PFSK-1 (cell line): ENCODE measurements around the gene LAGE3.

ENCODE experiments used
- FOXP2 ChIP-seq: optimal IDR thresholded peaks from 2 replicates; pipeline ENCODE3; 2011; ENCODE audit warnings: borderline replicate concordance, control low read depth, inconsistent platforms; ENCODE audit not compliant: insufficient read depth; ENCODE audit errors: extremely low read length, extremely low read depth
- POLR2AphosphoS5 ChIP-seq: IDR thresholded peaks from 2 replicates; pipeline ENCODE4 v1.6.1; 2012; ENCODE audit warnings: low read depth, mild to moderate bottlenecking, control low read depth, low read length, moderate library complexity
- SIN3A ChIP-seq: IDR thresholded peaks from 2 replicates; pipeline ENCODE4 v1.6.1; 2012; ENCODE audit warnings: mild to moderate bottlenecking, low read length, moderate library complexity, borderline replicate concordance; ENCODE audit not compliant: insufficient read depth
- TAF1 ChIP-seq: IDR thresholded peaks from 2 replicates; pipeline ENCODE4 v1.6.1; 2012; ENCODE audit warnings: low read length, control low read depth, borderline replicate concordance; ENCODE audit not compliant: insufficient read depth
- TF ChIP-seq, protein P1 (sequence below), 2 experiments: IDR thresholded peaks; 2 replicates each; pipeline versions ENCODE4 v1.6.1 to v1.8.0; 2011 to 2012; ENCODE audit warnings: low read depth in 2 of 2, low read length in 2 of 2, control low read depth in 1 of 2, inconsistent platforms in 1 of 2, mild to moderate bottlenecking in 1 of 2, moderate library complexity in 1 of 2; ENCODE audit not compliant: insufficient read depth in 1 of 2

LAGE3 gene

DNA sequence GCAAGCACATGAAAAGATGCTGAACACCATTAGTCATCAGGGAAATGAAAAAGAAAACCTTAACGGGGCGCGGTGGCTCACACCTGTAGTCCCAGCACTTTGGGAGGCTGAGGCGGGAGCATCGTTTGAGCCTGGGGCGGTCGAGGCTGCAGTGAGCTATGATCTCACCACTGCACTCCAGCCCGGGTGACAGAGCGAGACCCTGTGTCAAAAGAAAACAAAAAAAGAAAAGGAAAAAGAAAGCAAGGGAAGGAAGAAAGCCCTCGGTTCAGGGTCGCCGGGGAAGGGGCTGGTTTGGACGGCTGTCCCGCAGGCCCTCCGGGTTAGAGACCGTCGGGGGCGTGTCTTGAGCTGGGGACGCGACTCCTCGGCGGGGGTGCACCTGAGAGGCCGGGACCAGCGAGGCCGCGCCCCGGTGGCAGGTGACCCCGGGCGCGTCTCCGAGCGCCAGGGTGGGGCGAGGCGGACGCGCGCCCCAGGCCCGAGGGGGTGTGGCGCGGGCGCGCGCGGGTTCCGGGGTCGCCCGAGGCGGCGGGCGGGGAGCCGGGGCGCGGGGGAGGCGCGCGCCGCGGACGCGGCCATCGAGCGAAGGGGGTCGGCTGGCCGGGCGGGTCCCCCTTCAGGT, 21.5 kb downstream of the LAGE3 start:
- TF ChIP-seq FOXP2 (no peak), SIN3A (no peak), POLR2AphosphoS5 (no peak), TAF1 (no peak)
- TF ChIP-seq, protein P1, sequence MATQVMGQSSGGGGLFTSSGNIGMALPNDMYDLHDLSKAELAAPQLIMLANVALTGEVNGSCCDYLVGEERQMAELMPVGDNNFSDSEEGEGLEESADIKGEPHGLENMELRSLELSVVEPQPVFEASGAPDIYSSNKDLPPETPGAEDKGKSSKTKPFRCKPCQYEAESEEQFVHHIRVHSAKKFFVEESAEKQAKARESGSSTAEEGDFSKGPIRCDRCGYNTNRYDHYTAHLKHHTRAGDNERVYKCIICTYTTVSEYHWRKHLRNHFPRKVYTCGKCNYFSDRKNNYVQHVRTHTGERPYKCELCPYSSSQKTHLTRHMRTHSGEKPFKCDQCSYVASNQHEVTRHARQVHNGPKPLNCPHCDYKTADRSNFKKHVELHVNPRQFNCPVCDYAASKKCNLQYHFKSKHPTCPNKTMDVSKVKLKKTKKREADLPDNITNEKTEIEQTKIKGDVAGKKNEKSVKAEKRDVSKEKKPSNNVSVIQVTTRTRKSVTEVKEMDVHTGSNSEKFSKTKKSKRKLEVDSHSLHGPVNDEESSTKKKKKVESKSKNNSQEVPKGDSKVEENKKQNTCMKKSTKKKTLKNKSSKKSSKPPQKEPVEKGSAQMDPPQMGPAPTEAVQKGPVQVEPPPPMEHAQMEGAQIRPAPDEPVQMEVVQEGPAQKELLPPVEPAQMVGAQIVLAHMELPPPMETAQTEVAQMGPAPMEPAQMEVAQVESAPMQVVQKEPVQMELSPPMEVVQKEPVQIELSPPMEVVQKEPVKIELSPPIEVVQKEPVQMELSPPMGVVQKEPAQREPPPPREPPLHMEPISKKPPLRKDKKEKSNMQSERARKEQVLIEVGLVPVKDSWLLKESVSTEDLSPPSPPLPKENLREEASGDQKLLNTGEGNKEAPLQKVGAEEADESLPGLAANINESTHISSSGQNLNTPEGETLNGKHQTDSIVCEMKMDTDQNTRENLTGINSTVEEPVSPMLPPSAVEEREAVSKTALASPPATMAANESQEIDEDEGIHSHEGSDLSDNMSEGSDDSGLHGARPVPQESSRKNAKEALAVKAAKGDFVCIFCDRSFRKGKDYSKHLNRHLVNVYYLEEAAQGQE (IDR thresholded peaks at IDR 0.05; ENCODE audit: insufficient read depth in 1 of 2, low read depth in 2 of 2, low read length in 2 of 2), result no peak

DNA sequence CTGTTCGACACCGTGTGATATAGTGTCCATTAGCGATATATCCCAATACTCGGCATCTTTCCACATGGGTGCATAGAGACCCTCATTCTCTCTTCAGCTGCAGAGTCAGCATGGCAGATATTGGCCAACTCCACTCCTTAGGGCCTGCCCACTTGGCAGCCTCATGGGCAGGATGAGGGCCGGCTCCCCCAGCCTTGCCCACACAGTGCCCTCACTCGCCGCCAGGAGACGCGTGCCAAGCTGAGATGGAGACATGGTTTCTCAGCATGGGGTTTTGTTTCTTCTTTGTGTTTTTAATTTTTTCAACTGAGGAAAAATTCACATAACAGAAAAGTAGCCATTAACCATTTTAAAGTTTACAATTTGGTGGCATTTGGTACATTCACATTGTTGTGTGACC, 26.3 kb downstream of the LAGE3 start:
- no peak for TF ChIP-seq FOXP2
- TF ChIP-seq SIN3A, result no peak
- no peak for TF ChIP-seq TAF1
- TF ChIP-seq POLR2AphosphoS5, result no peak
- TF ChIP-seq, protein P1 (IDR thresholded peaks at IDR 0.05; ENCODE audit: insufficient read depth in 1 of 2, low read depth in 2 of 2, low read length in 2 of 2), result no peak

DNA sequence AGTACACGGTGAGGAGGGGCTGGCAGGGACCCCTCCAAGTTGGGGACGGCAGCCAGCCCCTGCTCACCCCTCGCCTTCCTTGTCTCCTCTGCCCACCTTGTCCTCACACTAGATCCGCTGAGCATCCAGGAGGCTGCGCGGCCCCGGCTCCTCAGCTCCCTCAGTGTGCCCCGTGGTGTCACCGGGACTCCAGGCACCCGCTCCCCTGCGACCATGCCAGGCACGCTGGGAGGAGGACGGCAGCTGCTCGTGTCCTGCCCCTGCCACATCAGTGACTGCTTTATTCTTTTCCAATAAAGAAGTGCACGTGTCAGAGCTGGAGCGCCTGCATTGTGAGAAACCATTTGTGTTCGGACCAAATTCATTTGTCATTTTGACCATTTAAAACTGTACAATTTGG, 28.8 kb downstream of the LAGE3 start:
- no peak for TF ChIP-seq TAF1
- TF ChIP-seq SIN3A, result no peak
- TF ChIP-seq, protein P1 (IDR thresholded peaks at IDR 0.05; ENCODE audit: insufficient read depth in 1 of 2, low read depth in 2 of 2, low read length in 2 of 2), result no peak
- no peak for TF ChIP-seq POLR2AphosphoS5
- TF ChIP-seq FOXP2, result no peak

DNA sequence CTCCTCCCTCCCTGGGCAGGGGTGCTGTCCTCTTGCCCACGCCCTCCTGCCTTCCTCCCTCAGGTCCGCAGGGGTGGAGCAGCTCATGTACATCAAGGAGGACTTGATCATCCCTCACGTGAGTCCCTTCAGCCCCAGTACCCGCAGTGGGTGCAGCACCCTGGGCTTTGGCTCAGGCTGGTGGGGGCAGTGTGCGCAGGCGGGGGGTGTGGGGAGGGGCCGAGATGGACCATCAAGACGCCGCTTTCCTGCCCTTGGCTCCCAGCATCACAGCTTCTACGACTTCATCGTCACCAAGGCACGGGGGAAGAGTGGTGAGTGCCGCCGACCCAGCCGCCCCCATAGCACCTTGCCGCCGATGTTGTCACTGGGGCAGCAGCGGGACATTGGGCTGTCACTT, 29.5 kb downstream of the LAGE3 start:
- TF ChIP-seq FOXP2 (no peak), POLR2AphosphoS5 (no peak), TAF1 (no peak), SIN3A (no peak)
- TF ChIP-seq, protein P1 (IDR thresholded peaks at IDR 0.05; ENCODE audit: insufficient read depth in 1 of 2, low read depth in 2 of 2, low read length in 2 of 2), result no peak
